NOMO-1 treated with dmso at 0.1 percent for 144 hours (cell line): ENCODE results near the gene MMP20.

ENCODE experiments used
- DNase-seq: peaks from one replicate; lab custom pipeline; 2025; ENCODE audit not compliant: unreplicated experiment; lab: John Stamatoyannopoulos, UW

MMP20 gene

DNA sequence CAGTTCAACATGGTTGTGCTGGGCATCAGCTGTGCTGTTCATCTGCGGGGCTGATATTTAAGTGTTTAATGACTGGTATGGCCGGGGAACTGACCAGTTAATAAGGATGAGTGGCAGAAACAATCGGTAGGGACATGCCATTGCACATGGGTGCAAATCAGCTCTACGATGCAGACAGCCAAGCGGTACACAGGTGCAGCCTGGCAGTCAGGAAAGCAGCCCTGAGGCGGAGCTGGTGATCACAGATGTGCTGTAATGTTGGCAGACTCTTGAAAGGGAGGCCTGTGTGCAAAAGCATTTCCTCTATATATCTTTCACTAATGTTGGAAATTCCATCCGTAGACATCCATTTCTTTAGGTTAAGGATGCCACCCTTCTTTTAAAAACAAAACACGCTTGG, 1.1 kb downstream of the MMP20 start:
- no peak for DNase-seq

DNA sequence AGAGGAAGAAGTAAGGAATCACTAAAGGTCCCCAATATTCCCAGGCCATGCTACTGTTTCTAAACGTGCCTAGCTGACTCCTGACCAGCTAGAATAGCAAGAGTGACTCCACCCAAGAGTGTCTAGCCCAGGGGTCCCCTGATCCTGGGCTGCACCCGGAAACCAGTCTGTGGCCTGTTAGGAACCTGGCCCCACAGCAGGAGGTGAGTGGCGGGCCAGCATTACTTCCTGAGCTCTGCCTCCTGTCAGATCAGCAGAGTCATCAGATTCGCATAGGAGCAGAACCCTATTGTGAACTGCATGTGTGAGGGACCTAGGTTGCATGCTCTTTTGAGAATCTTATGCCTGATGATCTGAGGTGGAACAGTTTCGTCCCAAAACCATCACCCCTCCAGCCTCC, 2.0 kb downstream of the MMP20 start:
- no peak for DNase-seq

DNA sequence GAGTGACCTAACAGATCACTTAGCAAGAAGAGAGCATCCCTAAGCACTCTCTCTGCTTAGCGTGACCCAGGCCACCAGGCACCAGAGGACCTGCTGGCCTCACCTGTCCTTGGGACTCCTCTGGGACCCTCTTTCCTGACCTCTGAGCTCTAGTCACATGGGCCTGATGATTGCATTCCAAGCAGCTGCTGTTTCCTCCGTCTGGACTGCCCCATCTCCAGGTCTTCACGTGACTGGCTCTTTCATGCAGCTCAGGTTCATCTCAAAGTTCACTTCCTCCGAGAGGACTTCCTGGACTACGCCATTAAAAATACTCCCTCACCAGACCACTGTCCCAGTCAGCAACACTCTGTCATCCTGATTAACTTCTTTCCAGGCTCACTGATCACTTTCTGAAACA, 2.9 kb downstream of the MMP20 start:
- no peak for DNase-seq

DNA sequence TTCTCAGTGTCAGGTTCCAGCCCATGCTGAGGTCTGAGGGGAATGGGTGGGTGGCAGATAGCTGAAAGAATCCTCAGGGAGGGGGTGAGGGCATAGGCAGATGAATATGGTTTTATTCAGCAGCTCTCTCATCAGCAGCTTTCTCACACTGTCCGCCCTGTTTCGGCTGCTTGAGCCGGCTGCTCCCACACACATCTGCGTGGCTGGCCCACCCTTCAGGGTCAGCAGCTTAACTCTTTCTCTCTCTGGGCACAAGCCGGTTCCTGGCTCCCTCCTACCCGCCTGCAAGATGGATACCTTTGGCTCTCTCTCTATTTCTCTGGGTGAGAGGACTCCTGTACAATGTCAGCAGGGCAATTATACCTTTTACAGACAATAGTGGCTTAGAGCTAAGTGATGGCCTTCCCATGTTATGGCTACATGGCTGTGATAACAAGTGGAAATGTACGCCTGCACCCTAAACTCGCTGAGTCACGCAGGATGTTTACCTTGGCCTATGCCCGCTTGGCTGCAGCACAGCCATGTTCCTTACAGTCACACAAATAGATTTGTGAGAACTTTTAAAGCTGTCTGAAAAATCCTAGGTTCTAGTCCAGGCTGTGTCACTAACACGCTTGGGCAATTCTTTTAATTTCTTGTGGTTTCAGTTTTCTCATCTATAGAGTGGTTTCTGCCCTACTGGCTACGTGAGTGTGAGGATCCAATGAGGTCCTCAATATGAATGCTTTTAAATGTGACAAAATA, 4.1 kb downstream of the MMP20 start:
- DNase-seq: no peak

DNA sequence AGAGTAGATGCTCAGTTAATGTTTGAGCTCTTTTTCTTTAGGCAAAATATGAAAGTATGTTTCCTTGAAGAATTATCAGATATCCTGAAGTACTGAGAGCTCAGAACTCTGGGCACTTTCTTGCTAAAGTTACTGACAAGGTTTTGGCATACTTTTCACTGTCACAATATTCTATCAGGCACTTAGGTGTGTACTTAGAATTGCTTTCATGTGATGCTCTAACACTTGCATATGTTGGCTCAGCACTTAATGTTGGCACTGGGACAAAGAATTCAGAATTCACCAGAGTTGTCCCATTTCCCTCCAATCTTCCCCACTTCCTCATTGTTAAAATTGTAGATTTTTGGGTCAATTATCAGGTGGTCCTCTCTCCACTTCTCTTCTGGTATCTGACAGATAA, 5.0 kb downstream of the MMP20 start:
- no peak for DNase-seq

DNA sequence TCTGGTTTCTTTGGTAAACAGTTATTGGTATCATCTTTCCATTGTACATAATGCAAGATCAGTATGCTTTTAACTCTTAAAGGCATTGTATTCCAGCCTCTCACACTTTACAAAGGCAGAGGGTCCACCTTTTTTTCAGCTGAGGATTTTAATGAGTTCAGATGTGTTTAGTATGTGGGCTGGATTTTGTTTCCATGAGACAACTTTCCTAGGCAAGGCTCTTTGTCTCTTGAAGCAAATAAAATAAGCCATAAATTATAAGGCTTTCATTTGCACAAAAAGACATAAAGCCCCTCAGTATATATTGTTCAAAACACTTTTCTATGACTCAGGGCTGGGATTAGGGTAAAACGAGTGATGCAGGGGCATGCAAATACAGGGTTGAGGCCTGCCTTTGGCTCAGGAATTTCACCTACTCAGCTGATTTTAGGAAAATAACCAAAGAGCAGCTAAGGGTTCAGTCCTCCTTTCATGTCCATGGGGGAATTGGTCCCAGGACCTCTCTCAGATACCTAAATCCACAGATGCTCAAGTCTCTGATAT, 7.6 kb downstream of the MMP20 start:
- DNase-seq: no peak

DNA sequence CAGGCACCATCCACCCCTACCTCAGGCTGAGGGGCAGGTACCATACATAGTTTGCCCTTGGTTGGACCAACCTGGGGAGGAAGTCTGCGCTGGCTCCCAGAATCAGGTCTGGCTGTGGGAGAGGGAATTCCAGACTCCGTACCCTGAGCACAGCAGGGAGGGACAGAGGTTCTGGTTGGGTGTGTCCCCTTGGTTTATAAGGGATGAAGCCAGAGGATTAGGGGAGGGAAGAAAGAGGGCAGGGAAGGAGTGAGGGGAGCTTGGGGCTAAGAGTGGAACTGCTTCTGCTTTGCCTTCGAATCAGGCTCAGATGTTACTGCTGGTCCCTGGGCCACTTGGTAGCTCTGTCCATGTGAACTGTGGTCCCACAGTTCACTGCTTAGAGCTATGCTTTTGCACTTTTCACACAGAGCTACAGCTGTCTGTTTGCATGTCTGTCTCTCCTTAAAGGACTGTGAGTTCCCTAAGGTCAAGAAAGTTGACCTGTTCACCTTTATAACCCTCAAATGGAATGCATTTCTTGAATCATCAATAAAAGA, 9.2 kb downstream of the MMP20 start:
- DNase-seq: no peak

DNA sequence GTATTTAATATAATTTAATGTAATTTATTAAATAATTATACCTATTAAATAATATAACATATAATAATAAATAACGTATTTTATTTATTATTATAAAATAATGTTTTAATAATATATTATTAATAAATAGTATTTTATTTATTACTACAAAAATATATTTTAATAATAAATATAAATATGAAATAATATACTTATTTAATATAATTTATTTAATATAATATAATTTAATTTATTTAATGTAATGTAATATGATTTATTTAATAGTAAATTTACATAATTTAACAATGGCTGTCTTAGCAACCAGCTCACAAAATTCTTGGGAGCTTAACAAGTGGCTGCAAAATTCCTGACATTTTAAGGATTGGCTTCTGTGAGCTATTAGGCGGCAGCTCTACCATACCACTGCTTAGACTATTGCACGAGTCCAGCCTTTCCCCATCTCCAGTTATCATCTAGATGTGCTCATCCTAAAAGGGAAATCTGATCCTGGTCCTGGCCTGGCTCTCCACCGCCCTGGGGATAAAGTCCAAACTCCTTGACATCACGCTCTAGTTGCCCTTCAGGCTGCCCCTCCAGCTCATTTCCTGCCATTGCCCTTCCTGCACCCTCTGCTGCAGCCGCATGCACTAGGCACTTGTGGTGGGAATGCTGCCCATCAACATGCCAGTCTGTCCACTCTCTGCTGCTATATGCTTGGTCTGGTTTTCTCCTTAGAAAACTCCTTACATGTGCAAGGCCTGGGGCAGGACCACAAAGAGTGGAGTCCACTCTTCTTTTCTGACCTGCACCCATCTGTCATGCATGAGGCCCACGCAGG, 9.8 kb downstream of the MMP20 start:
- DNase-seq: no peak

DNA sequence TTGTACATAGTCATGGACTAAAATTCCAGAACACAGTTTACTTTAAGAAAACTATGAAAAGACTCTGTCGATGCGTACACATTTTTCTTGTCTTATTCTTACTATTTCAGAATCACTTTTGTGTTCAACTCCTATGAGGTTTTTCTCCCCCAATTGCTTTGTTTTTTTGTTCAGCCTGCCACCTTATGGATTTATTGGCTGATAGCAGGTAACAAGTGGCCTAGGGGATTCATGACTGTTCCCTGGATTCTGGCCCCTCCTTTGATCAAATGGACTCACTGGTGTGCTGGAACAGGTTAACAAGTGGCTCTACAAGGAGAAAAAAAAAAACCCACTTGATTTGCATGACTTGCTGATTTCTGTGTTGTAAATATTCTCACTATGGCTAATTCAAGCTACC, 10.6 kb downstream of the MMP20 start:
- DNase-seq: no peak

DNA sequence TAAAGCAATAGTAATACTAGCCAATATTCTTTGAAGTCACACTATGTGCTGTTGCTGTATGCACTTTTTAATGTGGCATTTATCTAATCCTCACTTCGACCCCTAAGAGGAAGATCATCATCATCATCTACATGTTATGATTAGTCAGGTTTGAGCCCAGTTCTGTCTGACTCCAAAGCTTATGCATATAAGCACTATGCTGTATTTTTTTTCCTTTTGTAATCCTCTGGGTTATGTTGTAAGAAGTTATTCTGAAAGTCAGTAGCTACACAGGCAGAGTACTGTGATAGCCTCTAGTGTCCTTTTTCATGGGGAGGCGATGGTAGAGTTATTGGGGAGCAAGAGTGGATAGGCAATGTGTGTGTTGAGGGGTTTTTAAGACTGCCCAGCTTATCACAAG, 11.1 kb downstream of the MMP20 start:
- no peak for DNase-seq

DNA sequence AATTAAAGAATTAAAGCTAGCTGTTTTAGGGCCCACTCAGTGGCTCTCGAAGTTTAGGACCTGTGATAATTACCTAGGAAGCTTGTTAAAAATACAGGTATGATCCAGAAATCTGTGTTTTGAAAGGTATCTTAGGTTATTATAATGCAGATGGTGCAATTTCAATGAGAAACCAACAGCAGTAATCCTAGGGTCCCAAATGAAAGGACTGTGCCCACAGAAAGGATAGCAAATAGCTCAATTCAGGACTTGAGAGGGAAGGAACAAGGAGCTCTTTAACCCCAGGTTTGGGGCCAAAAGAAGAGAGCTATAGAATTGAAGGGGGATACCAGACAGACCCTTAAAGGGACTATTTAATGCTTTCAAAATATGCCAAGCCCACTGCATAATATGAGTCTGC, 11.7 kb downstream of the MMP20 start:
- no peak for DNase-seq

DNA sequence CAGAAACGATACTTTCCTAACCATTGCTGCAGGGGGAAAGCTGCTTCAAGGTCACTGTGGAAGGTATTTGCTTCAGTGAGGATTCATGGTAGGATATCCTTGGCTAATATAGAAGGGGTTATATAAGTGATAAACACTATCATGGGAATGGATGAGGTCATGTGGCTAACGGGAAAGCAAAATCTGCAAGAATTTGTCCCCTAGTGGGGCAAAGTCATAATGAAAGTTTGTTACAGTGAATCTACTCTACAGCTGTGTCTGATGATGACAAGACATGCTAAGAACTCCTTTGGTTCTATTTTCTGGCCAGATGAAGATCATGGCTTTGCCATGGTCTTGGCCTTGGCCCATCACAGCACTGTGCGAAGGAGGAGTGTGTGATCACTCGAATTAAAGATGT, 13.8 kb downstream of the MMP20 start:
- no peak for DNase-seq

DNA sequence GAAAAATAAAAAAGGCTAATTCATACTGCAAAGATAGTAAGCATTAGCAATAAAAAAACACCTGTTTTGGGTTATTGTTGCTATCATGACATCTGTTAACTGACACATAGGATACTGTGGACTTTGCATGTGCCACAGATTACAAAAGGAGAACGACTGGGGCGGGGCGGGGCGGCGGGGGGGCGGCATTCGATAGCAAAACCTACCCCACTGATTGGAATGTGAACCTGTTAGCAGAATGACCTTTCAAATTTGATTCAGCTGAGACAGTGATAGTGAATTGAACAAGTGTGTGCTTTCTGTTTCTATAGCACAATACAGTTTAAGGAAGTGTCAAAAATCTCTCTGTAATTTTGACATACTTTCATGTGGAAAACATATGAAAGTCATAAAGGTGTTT, 14.9 kb downstream of the MMP20 start:
- DNase-seq: no peak

DNA sequence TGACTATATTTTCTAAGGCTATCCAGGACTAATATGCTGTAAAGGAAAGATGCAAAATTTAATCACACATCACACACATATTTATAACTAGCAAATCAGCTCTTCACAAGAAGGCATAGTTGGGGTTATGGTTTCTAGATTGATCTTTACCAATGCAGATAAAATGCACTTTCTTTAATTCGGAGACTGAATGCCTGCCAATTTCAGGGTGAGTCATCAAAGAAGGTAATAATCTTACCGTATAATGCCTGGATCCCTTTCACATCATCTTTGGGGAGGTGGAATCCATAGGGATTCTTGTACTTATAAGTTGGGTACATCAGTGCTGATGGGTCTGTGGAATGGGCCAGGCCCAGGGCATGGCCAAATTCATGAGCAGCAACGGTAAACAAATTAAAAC, 16.4 kb downstream of the MMP20 start:
- DNase-seq: no peak

DNA sequence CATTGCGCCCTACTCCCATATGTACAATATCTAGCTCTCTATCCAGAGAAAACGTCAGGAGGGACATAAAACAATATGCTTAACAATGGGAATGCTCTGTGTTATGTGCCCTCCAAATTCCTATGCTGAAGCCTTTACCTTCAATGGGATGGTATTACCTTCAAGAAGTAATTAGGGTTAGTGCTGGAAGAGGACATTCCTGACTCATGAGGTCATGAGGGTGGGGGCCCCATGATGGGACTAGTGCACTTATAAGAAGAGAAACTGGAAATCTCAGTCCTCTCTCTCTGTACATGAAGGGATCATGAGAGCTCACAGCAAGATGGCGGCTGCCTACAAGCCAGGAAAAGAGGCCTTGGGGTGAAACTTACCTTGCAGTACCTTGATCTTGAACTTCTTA, 20.3 kb downstream of the MMP20 start:
- DNase-seq: no peak

DNA sequence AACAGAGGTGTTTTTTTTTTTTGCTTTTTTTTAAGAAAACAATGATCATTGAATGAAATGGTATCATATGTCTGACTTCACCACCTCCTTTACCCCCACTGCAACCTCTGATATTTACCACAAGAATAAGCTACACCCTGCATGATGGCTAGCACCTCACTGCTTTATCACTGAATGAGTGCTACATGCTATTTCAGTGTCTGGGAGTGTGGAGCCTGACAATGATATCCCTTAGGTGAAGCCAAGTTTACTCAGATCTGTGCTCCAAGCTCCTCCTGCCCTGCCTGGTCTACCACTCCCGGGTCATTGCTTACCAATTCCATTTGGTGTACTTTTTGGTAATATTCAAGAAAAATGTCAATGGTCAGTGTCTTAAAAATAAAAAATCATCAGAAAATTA, 21.1 kb downstream of the MMP20 start:
- DNase-seq: no peak

DNA sequence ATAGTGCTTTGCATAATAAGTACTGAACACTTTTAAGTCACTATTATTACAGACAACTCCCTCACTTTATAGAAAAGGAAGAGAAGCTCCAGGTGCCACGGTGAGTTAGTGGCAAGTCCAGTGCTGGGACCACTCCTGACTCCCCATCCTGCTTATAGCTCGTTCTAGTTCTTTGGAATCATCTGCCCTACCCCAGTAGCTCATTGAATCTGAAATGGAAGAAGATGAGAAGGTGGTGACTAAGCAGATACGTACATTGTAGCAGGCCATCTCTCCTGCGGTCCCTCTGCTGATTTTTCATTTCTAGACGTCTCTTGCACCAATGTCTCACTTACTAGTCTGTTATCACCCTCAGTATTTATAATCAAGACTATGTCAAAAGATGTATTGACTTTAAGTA, 21.6 kb downstream of the MMP20 start:
- no peak for DNase-seq

DNA sequence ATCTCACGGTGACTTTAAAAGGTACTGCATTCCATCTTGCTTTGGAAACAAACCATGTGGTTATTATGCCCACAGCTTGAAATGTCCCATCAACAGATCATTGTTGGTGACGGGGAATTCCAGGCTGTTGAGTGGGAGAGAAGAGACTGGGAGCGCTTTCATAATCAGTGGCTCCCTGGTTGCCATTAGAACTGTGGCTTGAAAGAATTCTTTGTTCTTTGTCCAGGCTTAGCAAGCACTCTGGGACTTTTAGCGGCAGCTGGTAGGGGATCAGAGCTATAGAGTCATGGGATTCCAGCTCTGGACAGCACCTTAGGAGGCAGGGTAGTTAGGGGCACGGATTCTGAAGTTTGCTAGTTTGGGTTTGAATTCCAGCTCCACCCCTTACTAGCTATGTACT, 22.0 kb downstream of the MMP20 start:
- no peak for DNase-seq

DNA sequence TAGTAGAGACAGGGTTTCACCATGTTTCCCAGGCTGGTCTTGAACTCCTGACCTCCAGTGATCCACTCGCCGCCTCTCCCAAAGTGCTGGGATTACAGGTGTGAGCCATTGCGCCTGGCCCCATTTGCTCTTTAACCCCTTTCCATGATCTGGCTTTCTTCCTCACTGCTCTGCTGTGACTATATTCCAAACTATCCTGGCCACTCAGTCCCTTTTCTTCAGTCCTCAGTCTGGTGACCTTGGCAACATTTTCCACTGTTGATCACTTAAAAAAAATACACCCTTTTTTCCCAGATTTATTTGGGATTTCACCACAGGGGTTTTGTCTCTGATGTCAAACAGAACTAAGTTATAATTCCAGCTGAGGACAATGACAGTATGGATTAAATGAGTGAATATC, 24.5 kb downstream of the MMP20 start:
- no peak for DNase-seq

DNA sequence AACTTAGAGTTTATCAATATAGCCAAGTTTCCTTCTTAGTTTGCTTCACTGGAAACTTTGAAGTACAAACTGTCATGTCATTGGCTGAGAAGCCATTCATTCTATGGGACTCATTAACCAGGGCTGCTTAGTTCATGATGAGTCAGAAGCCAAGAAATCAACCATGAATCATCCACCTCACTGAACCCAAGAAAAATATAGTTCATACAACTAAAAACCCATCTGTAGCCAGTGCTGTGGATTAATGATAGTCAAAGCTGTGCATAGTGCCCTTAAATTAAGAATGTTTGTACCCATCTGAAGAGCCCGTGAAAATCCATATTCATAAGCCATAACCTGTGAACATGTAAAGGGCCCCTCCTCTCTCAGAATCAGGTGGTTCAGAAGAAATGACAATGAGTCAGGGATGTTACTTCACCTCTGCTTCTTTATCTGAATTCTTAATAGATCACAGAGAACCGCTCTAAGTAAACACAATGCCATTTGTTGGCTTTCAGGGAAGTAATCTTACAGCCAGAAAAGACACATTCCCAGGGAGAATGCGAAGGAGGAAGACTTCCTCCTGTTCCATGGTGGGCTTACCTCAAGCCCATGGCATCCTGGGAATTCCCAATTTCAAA, 25.4 kb downstream of the MMP20 start:
- peak; percentile 42 for DNase-seq

DNA sequence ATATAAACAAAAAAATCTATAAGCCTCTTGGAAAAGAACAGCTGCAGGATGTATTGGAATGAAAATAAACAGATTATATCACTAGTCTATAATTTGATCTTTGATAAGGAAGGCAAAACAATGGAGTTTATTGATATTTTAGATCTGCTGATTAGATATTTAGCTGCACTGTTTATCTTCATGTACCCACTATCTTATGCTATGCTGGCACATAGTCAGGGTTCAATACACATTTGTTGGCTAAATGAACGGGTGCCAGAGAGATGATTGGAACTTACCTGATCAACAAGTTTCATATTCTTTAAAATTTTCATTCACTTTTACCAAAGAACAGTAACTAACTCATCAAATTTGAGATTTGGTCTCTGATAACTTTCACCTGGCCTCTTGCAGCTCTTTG, 26.9 kb downstream of the MMP20 start:
- no peak for DNase-seq

DNA sequence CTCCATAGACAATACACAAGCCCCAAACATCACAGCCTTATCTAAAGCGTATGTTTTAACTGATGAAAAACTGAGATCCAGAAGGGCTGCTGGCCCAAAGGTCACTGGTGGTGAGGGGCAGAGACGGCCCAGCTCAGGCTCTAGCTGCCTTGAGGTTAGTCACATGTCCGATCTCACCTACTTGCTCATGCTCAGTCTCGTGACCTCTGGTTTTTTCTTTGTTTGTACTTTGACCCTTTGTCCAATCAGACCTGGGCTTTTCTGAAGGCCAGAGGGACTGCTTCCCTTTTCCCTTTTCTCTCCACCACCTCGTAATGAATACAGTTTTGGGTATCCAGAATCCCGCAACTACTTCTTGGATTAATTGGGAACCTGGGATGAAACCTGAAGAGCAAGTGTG, 28.6 kb downstream of the MMP20 start:
- no peak for DNase-seq
